Left ventricle myocardium inferior (tissue), 1 donor: Measurements from ENCODE around the gene RELT. TPM values are rescaled to one million over a fixed set of nuclear protein-coding genes. Genes with fewer than 3 reads are reported as not detected.
A peak's percentile ranks its signal among the peaks of the same experiment; 100 is the strongest.

Experiments used
- DNase-seq: peaks from one replicate; pipeline ENCODE4 v3.0.0-alpha.2; 2020
- H3K27ac ChIP-seq: fragments of 200-600 bp; replicated peaks from 2 replicates; pipeline ENCODE4 v1.8.0; 2021
- H3K27me3 ChIP-seq: fragments of 200-600 bp; 2 replicates; pipeline ENCODE4 v1.8.0; 2021; ENCODE audit warnings: low read depth
- H3K36me3 ChIP-seq: fragments of 200-600 bp; 2 replicates; pipeline ENCODE4 v1.8.0; 2021
- H3K4me1 ChIP-seq: fragments of 200-600 bp; 2 replicates; pipeline ENCODE4 v1.8.0; 2021
- H3K4me3 ChIP-seq: fragments of 200-600 bp; 2 replicates; pipeline ENCODE4 v1.8.0; 2021; ENCODE audit warnings: mild to moderate bottlenecking, moderate library complexity
- H3K9me3 ChIP-seq: fragments of 200-600 bp; replicated peaks from 2 replicates; pipeline ENCODE4 v1.8.0; 2021
- CTCF ChIP-seq: fragments of 200-600 bp; IDR thresholded peaks from 2 replicates; pipeline ENCODE4 v1.8.0; 2021; ENCODE audit warnings: antibody characterized with exemption, mild to moderate bottlenecking, borderline replicate concordance
- intact Hi-C: fragments of 100-400 bp; cut with micrococcal nuclease; formaldehyde crosslinking; loops from one replicate; pipeline ENCODE4 v1.11.0; 2022
- long read RNA-seq: library from polyadenylated mRNA; unstranded; transcript quantifications from one replicate; pipeline ENCODE4 v2.0.0, GENCODE V29; 2021
- total RNA-seq: library from RNA; stranded (reverse); fragmentation: NEBNext Ultra II Directional; extraction: Animal tissue kit (Norgen Biotek cat#: 25700); gene quantifications from one replicate; pipeline ENCODE4 v1.2.1, GENCODE V29; 2021
- donor health status: DM: no; HTN: yes; CAD: no; lungs with severe emphysema.

Gene RELT
- total RNA-seq: 1.6 TPM
- long read RNA-seq, partial matches to known transcripts: 1 of 8 reads
- long read RNA-seq, other reads (novel, unspliced or antisense): 2 of 8 reads

GRCh38 chr11:73376160-73376802 is at the start of gene RELT:
TSS of gene RELT (plus strand) at chr11:73376399. CDS start at chr11:73389137, 12,738 bp downstream.
- Histone ChIP-seq H3K27ac (peak within 1 kb of the TSS; percentile 78), H3K4me3 (peak within 1 kb of the TSS; percentile 92), H3K4me1 (peaks cover 63% of the 10 kb centered on the region), H3K9me3 (no peaks in the 10 kb centered on the region), H3K27me3 (no peaks in the 10 kb centered on the region), H3K36me3 (no peaks in the 10 kb centered on the region)
- intact Hi-C loops: no loop called here
- peak; percentile 93 for TF ChIP-seq CTCF
- DNase-seq: peak; percentile 89

- Histone ChIP-seq H3K9me3 (no peaks in the 10 kb centered on the region), H3K27me3 (no peaks in the 10 kb centered on the region), H3K27ac (peak overlapping the region; percentile 99), H3K36me3 (peaks cover 6% of the 10 kb centered on the region), H3K4me3 (no peak overlapping the region), H3K4me1 (peaks cover 100% of the 10 kb centered on the region)
- no peak for DNase-seq
- intact Hi-C loops: no loop called here
- no peak for TF ChIP-seq CTCF
Measured at GRCh38 chr11:73326929-73327811, 49.0 kb upstream of the RELT start.

GRCh38 chr11:73327812-73328364 is 48.3 kb upstream of the RELT start:
- H3K9me3 ChIP-seq: no peaks in the 10 kb centered on the region
- H3K27me3 ChIP-seq: no peaks in the 10 kb centered on the region
- peaks cover 6% of the 10 kb centered on the region for H3K36me3 ChIP-seq
- intact Hi-C loops: no loop called here
- TF ChIP-seq CTCF: no peak
- peaks cover 99% of the 10 kb centered on the region for H3K4me1 ChIP-seq
- no peak for DNase-seq
- peak overlapping the region; percentile 99 for H3K27ac ChIP-seq
- no peak overlapping the region for H3K4me3 ChIP-seq

- H3K4me3 ChIP-seq: no peak overlapping the region
- intact Hi-C loops: no loop called here
- H3K27me3 ChIP-seq: no peaks in the 10 kb centered on the region
- H3K9me3 ChIP-seq: no peaks in the 10 kb centered on the region
- peaks cover 99% of the 10 kb centered on the region for H3K4me1 ChIP-seq
- H3K27ac ChIP-seq: peak overlapping the region; percentile 76
- TF ChIP-seq CTCF: peak; percentile 44
- no peak for DNase-seq
- H3K36me3 ChIP-seq: peaks cover 4% of the 10 kb centered on the region
Measured at GRCh38 chr11:73330569-73331093, 45.6 kb upstream of the RELT start.

GRCh38 chr11:73331138-73331916 is 44.9 kb upstream of the RELT start:
- TF ChIP-seq CTCF: no peak
- H3K27me3 ChIP-seq: no peaks in the 10 kb centered on the region
- H3K9me3 ChIP-seq: no peaks in the 10 kb centered on the region
- H3K4me1 ChIP-seq: peaks cover 94% of the 10 kb centered on the region
- H3K36me3 ChIP-seq: no peaks in the 10 kb centered on the region
- DNase-seq: peak; percentile 43
- peak overlapping the region; percentile 0 for H3K4me3 ChIP-seq
- peak overlapping the region; percentile 76 for H3K27ac ChIP-seq
- intact Hi-C loops: no loop called here
